NCI-H1048 (cell line): ENCODE measurements around the gene KLF13.

Source experiments
- DNase-seq: peaks from one replicate; lab custom pipeline; 2025; lab: John Stamatoyannopoulos, UW

The KLF13 gene

GRCh38 chr15:31381801-31382712 lies 55.4 kb downstream of the KLF13 start:
- DNase-seq, result no peak

- DNase-seq, result no peak
Observed at GRCh38 chr15:31382713-31383045, 56.0 kb downstream of the KLF13 start.

- no peak for DNase-seq
Observed at GRCh38 chr15:31383139-31383538, 56.5 kb downstream of the KLF13 start.

GRCh38 chr15:31384568-31384967 lies 57.9 kb downstream of the KLF13 start:
- DNase-seq, result no peak

GRCh38 chr15:31385736-31386135 lies 59.1 kb downstream of the KLF13 start:
- no peak for DNase-seq

- no peak for DNase-seq
Observed at GRCh38 chr15:31387092-31387478, 60.5 kb downstream of the KLF13 start.

- no peak for DNase-seq
Observed at GRCh38 chr15:31387479-31388118, 61.0 kb downstream of the KLF13 start.

- no peak for DNase-seq
Observed at GRCh38 chr15:31389576-31389975, 62.9 kb downstream of the KLF13 start.

GRCh38 chr15:31390029-31390428 lies 63.4 kb downstream of the KLF13 start:
- DNase-seq, result no peak

- DNase-seq, result no peak
Observed at GRCh38 chr15:31390777-31391486, 64.3 kb downstream of the KLF13 start.

GRCh38 chr15:31391687-31392671 lies 65.3 kb downstream of the KLF13 start:
- DNase-seq, result peak; percentile 7

GRCh38 chr15:31392761-31393401 lies 66.2 kb downstream of the KLF13 start:
- DNase-seq, result no peak

GRCh38 chr15:31393444-31394091 lies 66.9 kb downstream of the KLF13 start:
- no peak for DNase-seq

GRCh38 chr15:31396881-31397560 lies 70.4 kb downstream of the KLF13 start:
- DNase-seq, result peak; percentile 13

- no peak for DNase-seq
Observed at GRCh38 chr15:31397851-31398661, 71.4 kb downstream of the KLF13 start.

GRCh38 chr15:31398677-31399301 lies 72.2 kb downstream of the KLF13 start:
- DNase-seq, result no peak

GRCh38 chr15:31399544-31400171 lies 73.0 kb downstream of the KLF13 start:
- DNase-seq, result no peak

- no peak for DNase-seq
Observed at GRCh38 chr15:31400222-31400927, 73.7 kb downstream of the KLF13 start.
